Measurements from ENCODE around the gene MXD3. TPM values are rescaled to one million over a fixed set of nuclear protein-coding genes. Genes with fewer than 3 reads are reported as not detected.
A peak's percentile ranks its signal among the peaks of the same experiment; 100 is the strongest.

The MXD3 gene
- total and polyA plus RNA-seq, 2 donors from 2014 or later: 4.9 to 6.6 TPM

GRCh38 chr5:177317959-177318377, 6.3 kb upstream of the MXD3 start:
- intact Hi-C loops (cut with DNase I): no loop called here
- H3K4me1 ChIP-seq (ENCODE audit: control insufficient read depth in 2 of 3, insufficient read depth in 2 of 3, low read depth in 1 of 3, low read length in 3 of 3): no peaks in the 10 kb centered on the region
- H3K27me3 ChIP-seq (ENCODE audit: control insufficient read depth, insufficient read depth, low read length): no peaks in the 10 kb centered on the region
- FAIRE-seq: peak; percentile 68
- peak; percentile 86 for TF ChIP-seq CTCF (IDR thresholded peaks at IDR 0.05; ENCODE audit: borderline replicate concordance, extremely low read depth, insufficient read depth)
- H3K27ac ChIP-seq (ENCODE audit: low read depth in 2 of 2, low read length in 2 of 2): no peak overlapping the region
- H3K9ac ChIP-seq (ENCODE audit: low read length in 3 of 3): no peak overlapping the region
- no peaks in the 10 kb centered on the region for H3K9me3 ChIP-seq (ENCODE audit: control insufficient read depth in 2 of 3, insufficient read depth in 1 of 3, low read length in 3 of 3)
- H3K36me3 ChIP-seq (ENCODE audit: control insufficient read depth in 2 of 3, insufficient read depth in 3 of 3, low read length in 3 of 3): no peaks in the 10 kb centered on the region
- no peak overlapping the region for H3K4me3 ChIP-seq (ENCODE audit: low read length in 3 of 3)
- DNase-seq: peak; percentile 77 to 85 (median 81)

- Histone ChIP-seq H3K9me3 (ENCODE audit: control insufficient read depth in 2 of 3, insufficient read depth in 1 of 3, low read length in 3 of 3) (no peaks in the 10 kb centered on the region), H3K36me3 (ENCODE audit: control insufficient read depth in 2 of 3, insufficient read depth in 3 of 3, low read length in 3 of 3) (no peaks in the 10 kb centered on the region), H3K27me3 (ENCODE audit: control insufficient read depth, insufficient read depth, low read length) (no peaks in the 10 kb centered on the region), H3K27ac (ENCODE audit: low read depth in 2 of 2, low read length in 2 of 2) (no peak overlapping the region), H3K4me1 (ENCODE audit: control insufficient read depth in 2 of 3, insufficient read depth in 2 of 3, low read depth in 1 of 3, low read length in 3 of 3) (peaks cover 0 to 6% (median 0%) of the 10 kb centered on the region in 3 donors), H3K4me3 (ENCODE audit: low read length in 3 of 3) (no peak overlapping the region), H3K9ac (ENCODE audit: low read length in 3 of 3) (no peak overlapping the region)
- no peak for TF ChIP-seq CTCF (IDR thresholded peaks at IDR 0.05; ENCODE audit: borderline replicate concordance, extremely low read depth, insufficient read depth)
- FAIRE-seq (no peak), DNase-seq (no peak)
- intact Hi-C loops (cut with DNase I): no loop called here
Observed at GRCh38 chr5:177316005-177316404, 4.3 kb upstream of the MXD3 start.

GRCh38 chr5:177315411-177315810, 3.7 kb upstream of the MXD3 start:
- Histone ChIP-seq H3K4me1 (ENCODE audit: control insufficient read depth in 2 of 3, insufficient read depth in 2 of 3, low read depth in 1 of 3, low read length in 3 of 3) (peaks cover 0 to 9% (median 0%) of the 10 kb centered on the region in 3 donors), H3K27me3 (ENCODE audit: control insufficient read depth, insufficient read depth, low read length) (no peaks in the 10 kb centered on the region), H3K9me3 (ENCODE audit: control insufficient read depth in 2 of 3, insufficient read depth in 1 of 3, low read length in 3 of 3) (no peaks in the 10 kb centered on the region), H3K36me3 (ENCODE audit: control insufficient read depth in 2 of 3, insufficient read depth in 3 of 3, low read length in 3 of 3) (no peaks in the 10 kb centered on the region), H3K27ac (ENCODE audit: low read depth in 2 of 2, low read length in 2 of 2) (no peak overlapping the region), H3K4me3 (ENCODE audit: low read length in 3 of 3) (no peak overlapping the region), H3K9ac (ENCODE audit: low read length in 3 of 3) (no peak overlapping the region)
- no peak for TF ChIP-seq CTCF (IDR thresholded peaks at IDR 0.05; ENCODE audit: borderline replicate concordance, extremely low read depth, insufficient read depth)
- intact Hi-C loops (cut with DNase I): no loop called here
- no peak for FAIRE-seq
- peak in 1 of 5 donors; percentile 50 for DNase-seq
